Measurements from ENCODE around the gene TCEA3.

TCEA3 gene

DNA sequence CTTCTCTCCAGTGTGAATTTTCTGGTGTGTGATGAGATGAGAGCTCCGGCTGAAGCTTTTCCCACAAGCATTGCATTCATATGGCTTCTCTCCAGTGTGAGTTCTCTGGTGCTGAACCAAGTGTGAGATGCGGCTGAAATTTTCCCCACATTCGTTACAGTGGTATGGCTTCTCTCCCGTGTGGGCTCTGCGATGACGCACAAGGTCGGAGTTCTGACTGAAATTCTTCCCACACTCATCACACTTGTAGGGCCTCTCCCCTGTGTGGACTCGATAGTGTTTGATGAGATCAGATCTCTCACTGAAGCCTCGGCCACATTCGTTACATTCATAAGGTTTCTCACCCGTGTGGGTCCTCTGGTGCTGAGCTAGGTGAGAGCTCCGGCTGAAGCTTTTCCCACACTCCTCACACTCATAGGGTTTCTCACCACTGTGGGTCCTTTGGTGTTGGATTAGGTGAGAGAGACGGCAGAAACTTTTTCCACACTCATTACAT lies 62.3 kb downstream of the TCEA3 start:
- peak; percentile 30 for DNase-seq

DNA sequence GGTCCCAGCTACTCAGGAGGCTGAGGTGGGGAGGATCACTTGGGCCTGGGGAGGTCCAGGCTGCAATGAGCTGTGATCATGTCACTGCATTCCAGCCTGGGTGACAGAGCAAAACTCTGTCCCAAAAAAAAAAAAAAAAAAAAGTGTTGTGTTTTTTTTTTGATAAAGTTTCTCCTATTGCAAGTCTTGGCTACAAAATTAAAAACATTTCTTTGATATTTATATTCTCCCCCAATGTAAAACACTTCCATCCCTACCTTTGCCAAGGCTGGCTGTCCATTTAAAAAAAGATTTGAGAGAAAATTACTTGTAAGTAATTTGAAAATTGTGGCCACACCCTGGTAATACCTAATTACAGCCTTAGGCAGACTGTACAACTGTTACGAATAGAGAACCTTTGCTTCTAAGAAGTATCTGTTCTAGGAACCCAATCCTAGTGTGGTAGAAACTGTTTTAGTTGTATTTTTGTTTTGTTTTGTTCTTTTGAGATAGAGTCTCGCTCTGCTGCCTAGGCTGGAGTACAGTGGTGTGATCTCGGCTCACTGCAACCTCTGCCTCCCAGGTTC lies 66.2 kb downstream of the TCEA3 start:
- peak; percentile 24 for DNase-seq

- peak; percentile 35 for DNase-seq
These were observed 67.2 kb downstream of the TCEA3 start for GRCh38 chr1:23357138-23357908.

DNA sequence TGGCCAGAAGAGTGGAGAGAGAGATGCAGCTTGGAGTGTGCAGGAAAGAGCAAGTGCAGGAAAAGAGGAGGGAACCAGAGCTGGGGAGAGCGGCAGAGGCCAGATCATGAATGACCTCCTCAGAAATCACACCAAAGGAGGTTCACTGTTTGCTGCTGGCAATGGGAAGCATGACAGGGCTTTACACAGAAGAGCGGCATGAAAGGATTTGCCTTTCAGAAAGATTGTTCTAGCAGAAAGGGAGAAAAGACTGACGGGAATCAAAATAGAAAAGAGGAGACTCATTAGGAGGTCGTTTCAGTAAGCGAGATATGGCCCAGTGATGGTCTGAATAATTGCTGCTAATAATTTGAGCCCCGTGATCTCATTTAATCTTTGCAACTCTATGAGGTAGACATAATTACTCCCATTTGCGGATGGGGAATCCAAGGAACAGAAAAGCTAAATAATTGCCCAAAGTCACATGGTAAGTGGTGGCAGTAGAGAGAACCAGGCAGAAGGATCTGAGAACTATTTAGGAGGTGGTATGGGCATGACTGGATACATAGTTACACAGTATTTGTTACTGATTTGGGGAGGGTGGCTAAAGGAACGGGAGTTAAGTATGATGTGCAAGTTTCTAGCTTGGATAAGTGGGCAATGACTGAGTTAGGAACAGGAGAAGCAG lies 67.9 kb downstream of the TCEA3 start:
- peak; percentile 90 for DNase-seq

DNA sequence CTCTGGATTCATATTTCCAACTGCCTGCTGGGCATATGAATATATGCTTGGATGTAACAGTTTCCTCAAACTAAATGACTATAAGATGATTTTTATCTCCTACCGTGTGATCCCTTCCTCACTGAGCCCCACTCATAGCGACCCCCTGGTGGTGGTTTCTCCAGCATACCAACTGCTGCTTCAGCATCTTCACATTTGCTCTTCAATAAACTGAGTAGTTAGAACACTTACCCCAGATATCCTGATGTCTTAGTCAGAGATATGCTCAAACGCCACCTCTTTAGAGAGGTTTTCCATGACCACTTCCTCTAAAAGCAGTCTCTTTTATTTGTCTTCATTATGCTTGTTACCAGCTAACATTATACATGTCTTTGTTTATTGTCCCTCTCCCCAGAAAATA lies 70.3 kb downstream of the TCEA3 start:
- DNase-seq: no peak

- peak; percentile 38 for DNase-seq
These were observed 72.4 kb downstream of the TCEA3 start for GRCh38 chr1:23352096-23352695.

- no peak for DNase-seq
These were observed 78.6 kb downstream of the TCEA3 start for GRCh38 chr1:23345920-23346319.

DNA sequence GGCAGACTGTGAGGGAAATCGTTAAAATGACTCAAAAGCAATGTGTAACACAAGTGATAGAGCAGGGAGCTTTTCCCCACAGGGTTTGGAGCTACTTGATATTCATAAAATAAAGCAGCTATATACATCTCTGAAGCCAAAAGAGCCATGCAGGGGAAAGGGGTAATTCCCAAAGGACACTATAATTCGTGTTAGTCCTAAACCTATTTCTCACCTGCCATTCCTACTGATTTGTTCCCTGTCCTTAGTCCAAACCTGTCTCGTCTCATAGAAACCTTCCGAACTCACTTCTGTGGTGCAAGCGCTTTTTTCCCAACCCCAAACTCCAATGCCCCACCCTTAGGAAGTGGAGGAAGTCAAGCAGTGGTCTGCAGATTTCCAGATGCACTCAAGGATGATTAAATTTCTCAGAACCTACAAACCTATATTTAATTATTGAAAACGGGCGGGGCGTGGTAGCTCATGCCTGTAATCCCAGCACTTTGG lies 79.5 kb downstream of the TCEA3 start:
- DNase-seq: no peak

GRCh38 chr1:23344111-23344986 lies 80.2 kb downstream of the TCEA3 start, which contains the start of gene HNRNPR:
Gene HNRNPR (minus strand): TSS chr1:23344284. CDS start chr1:23341008, 3,276 bp downstream.
- DNase-seq: peak; percentile 100

- peak; percentile 75 for DNase-seq
These were observed 81.1 kb downstream of the TCEA3 start for GRCh38 chr1:23343221-23344110.

GRCh38 chr1:23341931-23342692 lies 82.4 kb downstream of the TCEA3 start:
- peak; percentile 24 for DNase-seq

GRCh38 chr1:23339632-23340031 lies 84.9 kb downstream of the TCEA3 start:
- no peak for DNase-seq

GRCh38 chr1:23337869-23338268 lies 86.7 kb downstream of the TCEA3 start:
- no peak for DNase-seq

- DNase-seq: no peak
These were observed 92.8 kb downstream of the TCEA3 start for GRCh38 chr1:23331713-23332112.
